ENCODE measurements around the gene LDB2.
A peak's percentile ranks its signal among the peaks of the same experiment; 100 is the strongest.

The LDB2 gene

GRCh38 chr4:16843831-16844508 is 54.5 kb downstream of the LDB2 start:
- DNase-seq (ENCODE audit: low read depth): peak; percentile 66

- DNase-seq (ENCODE audit: low read depth): no peak
Measured at GRCh38 chr4:16838226-16838875, 60.1 kb downstream of the LDB2 start.

- no peak for DNase-seq (ENCODE audit: low read depth)
Measured at GRCh38 chr4:16837475-16837874, 61.0 kb downstream of the LDB2 start.

GRCh38 chr4:16836324-16836723 is 62.1 kb downstream of the LDB2 start:
- DNase-seq (ENCODE audit: low read depth): no peak

- no peak for DNase-seq (ENCODE audit: low read depth)
Measured at GRCh38 chr4:16835597-16836247, 62.7 kb downstream of the LDB2 start.

- no peak for DNase-seq (ENCODE audit: low read depth)
Measured at GRCh38 chr4:16834814-16835213, 63.6 kb downstream of the LDB2 start.

- DNase-seq (ENCODE audit: low read depth): no peak
Measured at GRCh38 chr4:16833722-16834121, 64.7 kb downstream of the LDB2 start.

- DNase-seq (ENCODE audit: low read depth): no peak
Measured at GRCh38 chr4:16830081-16830480, 68.4 kb downstream of the LDB2 start.

- no peak for DNase-seq (ENCODE audit: low read depth)
Measured at GRCh38 chr4:16827794-16828724, 70.4 kb downstream of the LDB2 start.

- DNase-seq (ENCODE audit: low read depth): no peak
Measured at GRCh38 chr4:16827045-16827444, 71.4 kb downstream of the LDB2 start.

GRCh38 chr4:16826406-16826910 is 72.0 kb downstream of the LDB2 start:
- DNase-seq (ENCODE audit: low read depth): no peak

- no peak for DNase-seq (ENCODE audit: low read depth)
Measured at GRCh38 chr4:16824278-16824806, 74.1 kb downstream of the LDB2 start.

GRCh38 chr4:16820329-16820728 is 78.1 kb downstream of the LDB2 start:
- no peak for DNase-seq (ENCODE audit: low read depth)

GRCh38 chr4:16819652-16820051 is 78.8 kb downstream of the LDB2 start:
- DNase-seq (ENCODE audit: low read depth): no peak

GRCh38 chr4:16818005-16818404 is 80.4 kb downstream of the LDB2 start:
- no peak for DNase-seq (ENCODE audit: low read depth)

- no peak for DNase-seq (ENCODE audit: low read depth)
Measured at GRCh38 chr4:16817286-16817685, 81.2 kb downstream of the LDB2 start.

- no peak for DNase-seq (ENCODE audit: low read depth)
Measured at GRCh38 chr4:16814361-16814760, 84.1 kb downstream of the LDB2 start.

GRCh38 chr4:16812041-16812440 is 86.4 kb downstream of the LDB2 start:
- DNase-seq (ENCODE audit: low read depth): no peak

GRCh38 chr4:16809943-16810342 is 88.5 kb downstream of the LDB2 start:
- no peak for DNase-seq (ENCODE audit: low read depth)

- no peak for DNase-seq (ENCODE audit: low read depth)
Measured at GRCh38 chr4:16809064-16809463, 89.4 kb downstream of the LDB2 start.

GRCh38 chr4:16807355-16807754 is 91.1 kb downstream of the LDB2 start:
- no peak for DNase-seq (ENCODE audit: low read depth)

GRCh38 chr4:16804581-16804980 is 93.9 kb downstream of the LDB2 start:
- DNase-seq (ENCODE audit: low read depth): no peak

All from non-pigmented ciliary epithelial cell (primary cell).